ENCODE measurements around the gene SLX4. TPM values are rescaled to one million over a fixed set of nuclear protein-coding genes. Genes with fewer than 3 reads are reported as not detected.

The SLX4 gene
- total RNA-seq, 1 experiment from 2014 or later: 7.0 TPM

GRCh38 chr16:3562914-3563480, 48.4 kb downstream of the SLX4 start:
- Histone ChIP-seq H3K9me3 (ENCODE audit: control insufficient read depth in 1 of 2, insufficient read depth in 1 of 2, low read depth in 1 of 2, low read length in 2 of 2) (no peaks in the 10 kb centered on the region), H3K9me2 (ENCODE audit: insufficient read depth) (no peaks in the 10 kb centered on the region), H3K4me3 (replicated peaks in 1 of 2; ENCODE audit: low read depth in 1 of 2, low read length in 2 of 2) (no peak overlapping the region), H3K4me2 (ENCODE audit: low read length) (no peak overlapping the region), H2AFZ (ENCODE audit: low read depth, low read length, poor library complexity, severe bottlenecking) (no peak overlapping the region), H3K79me2 (ENCODE audit: insufficient read depth, low read length) (no peaks in the 10 kb centered on the region), H4K20me1 (ENCODE audit: insufficient read depth) (no peaks in the 10 kb centered on the region), H3K4me1 (ENCODE audit: control insufficient read depth in 1 of 2, insufficient read depth in 2 of 2, low read length in 2 of 2) (no peaks in the 10 kb centered on the region), H3K9ac (ENCODE audit: low read length) (no peak overlapping the region), H3K27ac (ENCODE audit: low read depth, low read length) (no peak overlapping the region), H3K36me3 (ENCODE audit: control insufficient read depth in 1 of 2, insufficient read depth in 2 of 2, low read length in 2 of 2) (no peaks in the 10 kb centered on the region), H3K27me3 (ENCODE audit: insufficient read depth, low read length) (no peaks in the 10 kb centered on the region)
- ChIA-PET RAD21 (ENCODE audit: low non-redundant PET in 1 of 2, low total read pairs in 2 of 2, uncharacterized antibody in 2 of 2, unreplicated experiment in 2 of 2) (no interaction called here), POLR2A (no interaction called here), CTCF (no interaction called here)
- intact Hi-C loops (cut with micrococcal nuclease): no loop called here
- no TSS peak for BruUV-seq (replicated peaks)
- TF ChIP-seq CBX3 (IDR thresholded peaks at IDR 0.05; ENCODE audit: low read depth): no peak
- no peak for TF ChIP-seq JUND (IDR thresholded peaks at IDR 0.05)
- TF ChIP-seq RAD21 (IDR thresholded peaks at IDR 0.05; ENCODE audit: low read depth): no peak
- TF ChIP-seq SIN3A (IDR thresholded peaks at IDR 0.05; ENCODE audit: low read depth): no peak
- no peak for TF ChIP-seq SRF (IDR thresholded peaks at IDR 0.05; ENCODE audit: low read depth)
- ATAC-seq: no peak
- DNase-seq (ENCODE audit: low read depth, low spot score): no peak

DNA sequence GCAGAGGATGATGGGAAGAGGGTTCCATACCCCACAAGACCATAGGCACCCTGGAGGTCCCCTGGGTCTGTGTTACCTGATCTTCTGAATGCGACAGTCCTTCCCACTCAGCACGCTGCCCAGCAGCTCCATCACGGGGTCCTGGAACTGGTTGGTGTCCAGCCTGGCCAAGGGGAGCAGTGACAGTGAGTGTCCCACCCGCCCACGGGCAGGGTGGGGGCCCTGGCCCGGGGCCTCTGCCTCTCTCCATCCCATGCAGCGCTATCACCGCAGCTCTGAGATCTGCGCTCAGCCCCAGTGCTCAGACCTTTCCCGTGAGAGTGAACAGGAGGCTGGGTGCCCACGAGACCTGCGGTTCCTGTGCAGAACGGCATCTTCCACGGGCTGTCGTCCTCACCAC, 49.8 kb downstream of the SLX4 start:
- ChIA-PET RAD21 (ENCODE audit: low non-redundant PET in 1 of 2, low total read pairs in 2 of 2, uncharacterized antibody in 2 of 2, unreplicated experiment in 2 of 2) (no interaction called here), POLR2A (no interaction called here)
- TF ChIP-seq RAD21 (IDR thresholded peaks at IDR 0.05; ENCODE audit: low read depth) (no peak), CEBPB (IDR thresholded peaks at IDR 0.05; ENCODE audit: low read depth) (no peak), SP1 (IDR thresholded peaks at IDR 0.05; ENCODE audit: low read depth) (no peak), POLR2AphosphoS5 (IDR thresholded peaks at IDR 0.05; ENCODE audit: low read depth, low read length) (no peak), ZNF274 (IDR thresholded peaks at IDR 0.05; ENCODE audit: low read depth, low read length) (no peak), CBX3 (IDR thresholded peaks at IDR 0.05; ENCODE audit: low read depth) (no peak), TCF7L2 (IDR thresholded peaks at IDR 0.05; ENCODE audit: borderline replicate concordance, extremely low read depth, insufficient read depth, insufficient read length) (no peak), POLR2A (IDR thresholded peaks at IDR 0.05; ENCODE audit: borderline replicate concordance, extremely low read depth, insufficient read depth, insufficient read length) (no peak), EZH2 (IDR thresholded peaks at IDR 0.05) (no peak), YY1 (IDR thresholded peaks at IDR 0.05; ENCODE audit: extremely low read depth, insufficient replicate concordance, low read depth, low read length) (no peak), ELF1 (IDR thresholded peaks at IDR 0.05; ENCODE audit: borderline replicate concordance, low read depth) (no peak), CTCF (IDR thresholded peaks at IDR 0.05 in 2 of 3, conservative IDR thresholded peaks at IDR 0.05 in 1 of 3; ENCODE audit: borderline replicate concordance in 1 of 3, insufficient read depth in 1 of 3, low read depth in 2 of 3, low read length in 2 of 3) (no peak)
- TF ChIP-seq, protein P1, sequence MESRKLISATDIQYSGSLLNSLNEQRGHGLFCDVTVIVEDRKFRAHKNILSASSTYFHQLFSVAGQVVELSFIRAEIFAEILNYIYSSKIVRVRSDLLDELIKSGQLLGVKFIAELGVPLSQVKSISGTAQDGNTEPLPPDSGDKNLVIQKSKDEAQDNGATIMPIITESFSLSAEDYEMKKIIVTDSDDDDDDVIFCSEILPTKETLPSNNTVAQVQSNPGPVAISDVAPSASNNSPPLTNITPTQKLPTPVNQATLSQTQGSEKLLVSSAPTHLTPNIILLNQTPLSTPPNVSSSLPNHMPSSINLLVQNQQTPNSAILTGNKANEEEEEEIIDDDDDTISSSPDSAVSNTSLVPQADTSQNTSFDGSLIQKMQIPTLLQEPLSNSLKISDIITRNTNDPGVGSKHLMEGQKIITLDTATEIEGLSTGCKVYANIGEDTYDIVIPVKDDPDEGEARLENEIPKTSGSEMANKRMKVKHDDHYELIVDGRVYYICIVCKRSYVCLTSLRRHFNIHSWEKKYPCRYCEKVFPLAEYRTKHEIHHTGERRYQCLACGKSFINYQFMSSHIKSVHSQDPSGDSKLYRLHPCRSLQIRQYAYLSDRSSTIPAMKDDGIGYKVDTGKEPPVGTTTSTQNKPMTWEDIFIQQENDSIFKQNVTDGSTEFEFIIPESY (IDR thresholded peaks at IDR 0.05; ENCODE audit: extremely low read depth, insufficient replicate concordance, low read length): no peak
- TF ChIP-seq, protein P2, sequence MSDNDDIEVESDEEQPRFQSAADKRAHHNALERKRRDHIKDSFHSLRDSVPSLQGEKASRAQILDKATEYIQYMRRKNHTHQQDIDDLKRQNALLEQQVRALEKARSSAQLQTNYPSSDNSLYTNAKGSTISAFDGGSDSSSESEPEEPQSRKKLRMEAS (IDR thresholded peaks at IDR 0.05): no peak

More for the DNA sequence above, 49.8 kb downstream of the SLX4 start:
- BruUV-seq (replicated peaks): no TSS peak
- no peaks in the 10 kb centered on the region for H3K27me3 ChIP-seq (ENCODE audit: insufficient read depth, low read length)
- DNase-seq (ENCODE audit: low read depth, low spot score) (no peak), ATAC-seq (no peak)
- no peak overlapping the region for H3K27ac ChIP-seq (ENCODE audit: low read depth, low read length)
- no peaks in the 10 kb centered on the region for H3K9me2 ChIP-seq (ENCODE audit: insufficient read depth)
- CTCF ChIA-PET: no interaction called here
- H4K20me1 ChIP-seq (ENCODE audit: insufficient read depth): no peaks in the 10 kb centered on the region
- no peak overlapping the region for H3K4me2 ChIP-seq (ENCODE audit: low read length)
- no peaks in the 10 kb centered on the region for H3K79me2 ChIP-seq (ENCODE audit: insufficient read depth, low read length)
- intact Hi-C loops (cut with micrococcal nuclease): no loop called here
- no peaks in the 10 kb centered on the region for H3K36me3 ChIP-seq (ENCODE audit: control insufficient read depth in 1 of 2, insufficient read depth in 2 of 2, low read length in 2 of 2)
- no peak overlapping the region for H2AFZ ChIP-seq (ENCODE audit: low read depth, low read length, poor library complexity, severe bottlenecking)
- H3K9me3 ChIP-seq (ENCODE audit: control insufficient read depth in 1 of 2, insufficient read depth in 1 of 2, low read depth in 1 of 2, low read length in 2 of 2): no peaks in the 10 kb centered on the region
- H3K4me3 ChIP-seq (replicated peaks in 1 of 2; ENCODE audit: low read depth in 1 of 2, low read length in 2 of 2): no peak overlapping the region
- no peak overlapping the region for H3K9ac ChIP-seq (ENCODE audit: low read length)
- H3K4me1 ChIP-seq (ENCODE audit: control insufficient read depth in 1 of 2, insufficient read depth in 2 of 2, low read length in 2 of 2): no peaks in the 10 kb centered on the region
